GM12878 (cell line): ENCODE results near the gene AURKAIP1. TPM values are rescaled to one million over a fixed set of nuclear protein-coding genes. Genes with fewer than 3 reads are reported as not detected.

Source experiments
- ATAC-seq: fragments of 200-7000 bp; cut with Tn5 transposase; 3 replicates; pipeline ENCODE4 v1.9.1; 2020; ENCODE audit warnings: mild to moderate bottlenecking, moderate library complexity
- BruUV-seq: library from RNA; stranded (reverse); fragments of 400-500 nt; replicated peaks from 2 replicates; lab custom pipeline; 2021; lab: Mats Ljungman, UMichigan
- CTCF ChIA-PET: fragments of 300-600 bp; sonication (Branson Sonifier 250); formaldehyde crosslinking; extraction: SDS; loops from one replicate; lab custom pipeline; 2021; ENCODE audit warnings: inconsistent platforms; lab: Yijun Ruan, JAX
- POLR2A ChIA-PET: fragments of 350-600 bp; formaldehyde crosslinking; extraction: SDS; loops from one replicate; lab custom pipeline; 2021; ENCODE audit warnings: inconsistent platforms; lab: Charles Lee
- RAD21 ChIA-PET: fragments of 300-600 bp; sonication (Branson Sonifier 250); formaldehyde crosslinking; loops from one replicate; lab custom pipeline; 2023; ENCODE audit warnings: antibody characterized with exemption; ENCODE audit not compliant: unreplicated experiment; lab: Charles Lee
- SMC1A ChIA-PET: fragments of 300-600 bp; sonication (Branson Sonifier 250); formaldehyde crosslinking; loops from one replicate; lab custom pipeline; 2023; ENCODE audit not compliant: unreplicated experiment, uncharacterized antibody; lab: Charles Lee
- DNase-seq: peaks from one replicate; pipeline ENCODE4 v3.0.0-alpha.2; 2011; ENCODE audit warnings: low read depth, low spot score
- FAIRE-seq: peaks from 3 replicates; lab custom pipeline; 2011; peaks lifted over from hg19 to GRCh38; lab: Jason Lieb, UNC
- H2AFZ ChIP-seq: 2 replicates; pipeline ENCODE4 v1.6.0; 2011; ENCODE audit warnings: low read depth, low read length, control low read depth; ENCODE audit not compliant: control insufficient read depth
- H3K27ac ChIP-seq: 2 replicates; pipeline ENCODE4 v1.5.1; 2011; ENCODE audit warnings: control low read depth; ENCODE audit not compliant: control insufficient read depth, insufficient read depth
- H3K27me3 ChIP-seq, 2 experiments: replicated peaks in 1 of 2; 2 replicates each; pipeline versions ENCODE4 v1.6.0 to v1.6.1; 2011; ENCODE audit warnings: low read length in 1 of 2; ENCODE audit not compliant: control insufficient read depth in 2 of 2, insufficient read depth in 2 of 2
- H3K36me3 ChIP-seq, 2 experiments: 2 replicates each; pipeline ENCODE4 v1.5.1; 2011; ENCODE audit warnings: low read length in 1 of 2; ENCODE audit not compliant: control insufficient read depth in 2 of 2, insufficient read depth in 2 of 2
- H3K4me1 ChIP-seq: 2 replicates; pipeline ENCODE4 v1.6.1; 2011; ENCODE audit warnings: mild to moderate bottlenecking, low read length, moderate library complexity, mixed read lengths; ENCODE audit not compliant: control insufficient read depth, insufficient read depth
- H3K4me2 ChIP-seq: 2 replicates; pipeline ENCODE4 v1.6.0; 2011; ENCODE audit warnings: control low read depth; ENCODE audit not compliant: control insufficient read depth, insufficient read depth
- H3K4me3 ChIP-seq: fragments of 200-600 bp; sonication (generic); 2 replicates; pipeline ENCODE4 v1.5.1; 2016
- H3K79me2 ChIP-seq: 2 replicates; pipeline ENCODE4 v1.6.0; 2011; ENCODE audit warnings: low read length; ENCODE audit not compliant: control insufficient read depth, insufficient read depth
- H3K9ac ChIP-seq: 2 replicates; pipeline ENCODE4 v1.8.0; 2011; ENCODE audit warnings: low read length, control low read depth, mixed read lengths; ENCODE audit not compliant: control insufficient read depth, insufficient read depth
- H3K9me3 ChIP-seq: replicated peaks from 3 replicates; pipeline ENCODE4 v1.5.1; 2011; ENCODE audit warnings: mild to moderate bottlenecking, low read length; ENCODE audit not compliant: control insufficient read depth, insufficient read depth
- H4K20me1 ChIP-seq: 2 replicates; pipeline ENCODE4 v1.6.0; 2011; ENCODE audit not compliant: control insufficient read depth, insufficient read depth
- ATF7 ChIP-seq: fragments of 450-650 bp; IDR thresholded peaks from 2 replicates; pipeline ENCODE4 v1.6.1; 2016; ENCODE audit warnings: low read depth, mild to moderate bottlenecking
- BACH1 ChIP-seq: fragments of 450-650 bp; IDR thresholded peaks from 2 replicates; pipeline ENCODE4 v1.6.1; 2017; ENCODE audit warnings: mild to moderate bottlenecking, borderline replicate concordance
- BHLHE40 ChIP-seq, 2 experiments: fragments of 450-650 bp in 1 of 2; IDR thresholded peaks; 2 replicates each; pipeline ENCODE4 v1.6.1; 2011 to 2017; ENCODE audit warnings: low read depth in 2 of 2, borderline replicate concordance in 1 of 2, improper control_type of control experiment in 1 of 2, low read length in 1 of 2, mild to moderate bottlenecking in 1 of 2
- BMI1 ChIP-seq: fragments of 450-650 bp; IDR thresholded peaks from 2 replicates; pipeline ENCODE4 v1.6.1; 2016; ENCODE audit warnings: mild to moderate bottlenecking, moderate library complexity, borderline replicate concordance
- CBX3 ChIP-seq: fragments of 200-600 bp; sonication (generic); IDR thresholded peaks from 2 replicates; pipeline ENCODE4 v1.6.1; 2016; ENCODE audit warnings: low read depth, borderline replicate concordance
- DPF2 ChIP-seq: fragments of 450-650 bp; IDR thresholded peaks from 2 replicates; pipeline ENCODE4 v1.6.1; 2017; ENCODE audit warnings: mild to moderate bottlenecking
- EGR1 ChIP-seq, 2 experiments: IDR thresholded peaks; 1 replicate in 1 of 2; 2 replicates in 1 of 2; pipeline ENCODE4 v1.6.1; 2011 to 2012; ENCODE audit warnings: low read depth in 2 of 2, low read length in 2 of 2, borderline replicate concordance in 1 of 2, mild to moderate bottlenecking in 1 of 2, moderate library complexity in 1 of 2
- FOXK2 ChIP-seq: fragments of 450-650 bp; IDR thresholded peaks from 2 replicates; pipeline ENCODE4 v1.6.1; 2017; ENCODE audit warnings: mild to moderate bottlenecking, moderate library complexity
- GATAD2B ChIP-seq: fragments of 450-650 bp; conservative IDR thresholded peaks from 2 replicates; pipeline ENCODE4 v1.6.1; 2017; ENCODE audit warnings: low read depth, mild to moderate bottlenecking, moderate library complexity
- HDGF ChIP-seq: fragments of 450-650 bp; IDR thresholded peaks from 2 replicates; pipeline ENCODE4 v1.6.1; 2016; ENCODE audit warnings: antibody characterized with exemption
- LARP7 ChIP-seq: fragments of 450-650 bp; IDR thresholded peaks from 2 replicates; pipeline ENCODE4 v1.6.1; 2017; ENCODE audit warnings: mild to moderate bottlenecking
- MEF2A ChIP-seq: IDR thresholded peaks from 2 replicates; pipeline ENCODE4 v1.6.1; 2011; ENCODE audit warnings: low read depth, mild to moderate bottlenecking, low read length, moderate library complexity; ENCODE audit not compliant: insufficient read depth
- MEF2B ChIP-seq: fragments of 450-650 bp; IDR thresholded peaks from 2 replicates; pipeline ENCODE4 v1.6.1; 2018; ENCODE audit warnings: mild to moderate bottlenecking, moderate library complexity; ENCODE audit not compliant: partially characterized antibody, poor library complexity, severe bottlenecking
- MYB ChIP-seq: fragments of 150-350 bp; IDR thresholded peaks from 2 replicates; pipeline ENCODE4 v1.6.1; 2014; ENCODE audit warnings: mild to moderate bottlenecking, low read depth, low read length, borderline replicate concordance
- NKRF ChIP-seq: fragments of 450-650 bp; conservative IDR thresholded peaks from 2 replicates; pipeline ENCODE4 v1.6.1; 2017; ENCODE audit warnings: mild to moderate bottlenecking, moderate library complexity
- NR2C2 ChIP-seq: IDR thresholded peaks from 2 replicates; pipeline ENCODE4 v1.6.1; 2011; ENCODE audit warnings: borderline replicate concordance, low read depth; ENCODE audit not compliant: control insufficient read depth, insufficient read length
- PAX5 ChIP-seq: IDR thresholded peaks from 2 replicates; pipeline ENCODE4 v1.6.1; 2011; ENCODE audit warnings: low read depth, low read length, borderline replicate concordance
- PAX8 ChIP-seq: fragments of 450-650 bp; IDR thresholded peaks from 2 replicates; pipeline ENCODE4 v1.6.1; 2017; ENCODE audit warnings: mild to moderate bottlenecking, moderate library complexity
- SRF ChIP-seq, 2 experiments: IDR thresholded peaks; 2 replicates each; pipeline ENCODE4 v1.6.1; 2011; ENCODE audit warnings: low read depth in 2 of 2, low read length in 2 of 2, mild to moderate bottlenecking in 1 of 2, moderate library complexity in 1 of 2
- ZNF217 ChIP-seq: fragments of 450-650 bp; IDR thresholded peaks from 2 replicates; pipeline ENCODE4 v1.6.1; 2017; ENCODE audit warnings: antibody characterized with exemption, mild to moderate bottlenecking
- WGBS: methylation state at CpG from one replicate; pipeline ENCODE4 v1.1.6; 2016; ENCODE audit warnings: low lambda C conversion rate; ENCODE audit not compliant: insufficient replicate concordance, insufficient coverage; ENCODE audit errors: missing lambda C conversion rate; 5-methylcytosine and 5-hydroxymethylcytosine counted together
- in situ Hi-C: fragments of 300-500 bp; cut with MboI; formaldehyde crosslinking; loops from 9 replicates; pipeline ENCODE4 v1.14.3; 2018; ENCODE audit warnings: mixed read lengths
- intact Hi-C: fragments of 100-400 bp; cut with micrococcal nuclease; formaldehyde crosslinking; loops from one replicate; pipeline ENCODE4 v1.14.2; 2022; ENCODE audit not compliant: unreplicated experiment
- polyA plus RNA-seq, 11 experiments: library from polyadenylated mRNA; depleted of rRNA in 4 of 11; unstranded in 6 of 11; stranded (reverse) in 5 of 11; fragments of >200 nt; fragmentation: Nextera tagmentation in 4 of 11; fragmentation: Illumina TruSeq in 1 of 11; extraction: Ambion mirVana in 4 of 11; extraction: Trizol in 1 of 11; gene quantifications; 1 replicate in 1 of 11; 2 replicates in 10 of 11; pipeline versions ENCODE4 v1.2.1 to v1.2.3, GENCODE V29; 2011 to 2016; ENCODE audit warnings: inconsistent platforms in 2 of 11, missing spikeins in 2 of 11, low read depth in 1 of 11
- total RNA-seq, 4 experiments: library from RNA; depleted of rRNA in 3 of 4; stranded (reverse); fragments of >200 nt in 3 of 4; fragmentation: Illumina TruSeq in 1 of 4; extraction: Trizol in 1 of 4; gene quantifications; 2 replicates each; pipeline versions ENCODE4 v1.2.1 to v1.2.3, GENCODE V29; 2013 to 2021

The AURKAIP1 gene
- total and polyA plus RNA-seq, 10 of the 15 experiments (the other 5 are each of a cell fraction or from before 2014, with no cell fraction given), result 6.5 to 366 (median 120) TPM

GRCh38 chr1:1348420-1349255 is 26.4 kb downstream of the AURKAIP1 start (continued):
- peak; percentile 80 for TF ChIP-seq PAX5
- TF ChIP-seq MYB, result no peak
- TF ChIP-seq GATAD2B, result peak; percentile 56
- TF ChIP-seq DPF2, result peak; percentile 51
- TF ChIP-seq MEF2A, result no peak
- no peak for TF ChIP-seq CBX3
- TF ChIP-seq BHLHE40 (IDR thresholded peaks at IDR 0.05; ENCODE audit: borderline replicate concordance in 1 of 2, low read depth in 2 of 2, low read length in 1 of 2), result peak in 1 of 2 experiments; percentile 51; a peak in 1 of 4 replicates
- TF ChIP-seq PAX8, result no peak
- TF ChIP-seq BACH1, result 0 out of 2 replicates have a peak, but pooled peaks have one; percentile 55
- peak; percentile 59 for TF ChIP-seq LARP7

GRCh38 chr1:1347663-1348419 is 27.2 kb downstream of the AURKAIP1 start:
- FAIRE-seq (no peak), DNase-seq (no peak)
- no peak for TF ChIP-seq ZNF217
- TF ChIP-seq MEF2B, result no peak
- TF ChIP-seq ATF7, result no peak
- no peak for TF ChIP-seq EGR1 (IDR thresholded peaks at IDR 0.05; ENCODE audit: borderline replicate concordance in 1 of 2, low read depth in 2 of 2, low read length in 2 of 2)
- no peak for TF ChIP-seq MEF2A
- TF ChIP-seq NR2C2, result no peak
- no peak for TF ChIP-seq NKRF
- no peak for TF ChIP-seq HDGF
- TF ChIP-seq SRF (IDR thresholded peaks at IDR 0.05; ENCODE audit: low read depth in 2 of 2, low read length in 2 of 2), result no peak
- no peak for TF ChIP-seq FOXK2
- TF ChIP-seq BMI1, result no peak

More at GRCh38 chr1:1347663-1348419, 27.2 kb downstream of the AURKAIP1 start:
- H3K36me3 ChIP-seq, result no peaks in the 10 kb centered on the region
- H3K4me2 ChIP-seq, result peak overlapping the region; percentile 83
- H3K27me3 ChIP-seq, result no peaks in the 10 kb centered on the region
- 49% methylated on average over 24 of the region's 26 CpGs for WGBS
- no peak overlapping the region for H3K27ac ChIP-seq
- POLR2A ChIA-PET, result no interaction called here
- peak overlapping the region; percentile 83 for H3K4me3 ChIP-seq
- no peaks in the 10 kb centered on the region for H3K9me3 ChIP-seq
- peaks cover 2% of the 10 kb centered on the region for H3K79me2 ChIP-seq
- ATAC-seq, result no peak
- no peak overlapping the region for H2AFZ ChIP-seq
- no peaks in the 10 kb centered on the region for H4K20me1 ChIP-seq
- peak overlapping the region; percentile 38 for H3K9ac ChIP-seq
- intact Hi-C loops (loop anchor here (2.0 kb wide), 1 partner anchor 51 kb away; the partner anchor contains the start of gene CCNL2), in situ Hi-C loops (no loop called here)
- CTCF ChIA-PET, result interaction anchor here (0.6 to 2.1 kb wide), 9 partner anchors 22 to 512 kb away, joined by 3 to 12 read pairs (median 3); no protein-coding TSS in a partner anchor
- H3K4me1 ChIP-seq, result peaks cover 6% of the 10 kb centered on the region; the same call in 1 of the 2 replicates
- SMC1A ChIA-PET, result interaction anchor here (0.9 kb wide), 1 partner anchor 24 kb away, joined by 3 read pairs; no protein-coding TSS in a partner anchor
- RAD21 ChIA-PET, result interaction anchor here (1.1 to 1.5 kb wide), 3 partner anchors 25 to 43 kb away, joined by 3 to 4 read pairs (median 3); partner anchors contain the start of gene AURKAIP1
- BruUV-seq, result no TSS peak
